Natural killer cell (primary cell): ENCODE measurements around the gene TMEM269. TPM values are rescaled to one million over a fixed set of nuclear protein-coding genes. Genes with fewer than 3 reads are reported as not detected.

Experiments
- ATAC-seq, 3 donors: fragments of 150-1000 bp in 2 of 3; fragments of 200-7000 bp in 1 of 3; cut with Tn5 transposase; 1 replicate in 1 of 3; 2 replicates in 2 of 3; pipeline ENCODE4 v1.10.0; 2021; ENCODE audit warnings: mild to moderate bottlenecking in 2 of 3, moderate library complexity in 2 of 3
- DNase-seq, 2 donors: peaks; one replicate each; pipeline versions ENCODE4 v3.0.0 to v3.0.0-alpha.2; 2013 to 2021; ENCODE audit warnings: mixed read lengths in 1 of 2
- H3K27ac ChIP-seq: one replicate; pipeline ENCODE4 v1.5.1; 2013; ENCODE audit warnings: mild to moderate bottlenecking, low read length
- H3K27me3 ChIP-seq: one replicate; pipeline ENCODE4 v1.6.1; 2013; ENCODE audit warnings: low read length; ENCODE audit not compliant: control insufficient read depth, insufficient read depth
- H3K36me3 ChIP-seq: one replicate; pipeline ENCODE4 v1.6.1; 2013; ENCODE audit warnings: low read length; ENCODE audit not compliant: control insufficient read depth, insufficient read depth
- H3K4me1 ChIP-seq: one replicate; pipeline ENCODE4 v1.6.1; 2013; ENCODE audit warnings: low read length; ENCODE audit not compliant: control insufficient read depth, insufficient read depth
- H3K4me3 ChIP-seq: one replicate; pipeline ENCODE4 v1.5.1; 2013; ENCODE audit warnings: low read length
- H3K9me3 ChIP-seq: one replicate; pipeline ENCODE4 v1.6.1; 2013; ENCODE audit warnings: low read length; ENCODE audit not compliant: control insufficient read depth, insufficient read depth
- H3K27ac Mint-ChIP-seq, 2 donors: one replicate each; pipeline ENCODE4 v1.8.0; 2022; ENCODE audit warnings: mild to moderate bottlenecking in 2 of 2, mixed read lengths in 2 of 2, moderate library complexity in 1 of 2
- H3K27me3 Mint-ChIP-seq, 2 donors: one replicate each; pipeline ENCODE4 v1.8.0; 2022; ENCODE audit warnings: low read depth in 2 of 2, mixed read lengths in 2 of 2
- H3K36me3 Mint-ChIP-seq: one replicate; pipeline ENCODE4 v1.8.0; 2022; ENCODE audit warnings: mixed read lengths
- H3K4me1 Mint-ChIP-seq, 2 donors: one replicate each; pipeline ENCODE4 v1.8.0; 2022; ENCODE audit warnings: mixed read lengths in 2 of 2
- H3K4me3 Mint-ChIP-seq: one replicate; pipeline ENCODE4 v1.8.0; 2022; ENCODE audit warnings: mild to moderate bottlenecking, moderate library complexity, mixed read lengths
- H3K9me3 Mint-ChIP-seq, 2 donors: one replicate each; pipeline ENCODE4 v1.8.0; 2022; ENCODE audit warnings: mixed read lengths in 2 of 2
- WGBS: methylation state at CpG from one replicate; pipeline ENCODE4 v1.1.7; 2013; ENCODE audit warnings: missing lambda C conversion rate; ENCODE audit not compliant: insufficient coverage; 5-methylcytosine and 5-hydroxymethylcytosine counted together
- intact Hi-C: fragments of 100-400 bp; cut with micrococcal nuclease; formaldehyde crosslinking; loops from one replicate; pipeline ENCODE4 v1.14.2; 2022
- total RNA-seq, 4 donors: library from RNA; stranded (reverse); fragments of 120-200 nt in 1 of 4; gene quantifications; one replicate each; pipeline versions ENCODE4 v1.2.3 to v1.2.4, GENCODE V29; 2013 to 2022
- TF ChIP-seq, protein P1 (sequence below): fragments of 200-600 bp; IDR thresholded peaks from one replicate; pipeline ENCODE4 v1.8.0; 2022; ENCODE audit warnings: antibody characterized with exemption

Gene TMEM269
- total RNA-seq, 3 donors from 2014 or later (not counting 1 experiment from before 2014, with no cell fraction given): 0.18 to 1.4 (median 0.33) TPM

- Histone ChIP-seq H3K36me3 (peaks cover 20% of the 10 kb centered on the region), H3K9me3 (no peaks in the 10 kb centered on the region), H3K4me3 (no peak overlapping the region), H3K4me1 (peaks cover 15% of the 10 kb centered on the region), H3K27ac (no peak overlapping the region), H3K27me3 (no peaks in the 10 kb centered on the region)
- TF ChIP-seq, protein P1, sequence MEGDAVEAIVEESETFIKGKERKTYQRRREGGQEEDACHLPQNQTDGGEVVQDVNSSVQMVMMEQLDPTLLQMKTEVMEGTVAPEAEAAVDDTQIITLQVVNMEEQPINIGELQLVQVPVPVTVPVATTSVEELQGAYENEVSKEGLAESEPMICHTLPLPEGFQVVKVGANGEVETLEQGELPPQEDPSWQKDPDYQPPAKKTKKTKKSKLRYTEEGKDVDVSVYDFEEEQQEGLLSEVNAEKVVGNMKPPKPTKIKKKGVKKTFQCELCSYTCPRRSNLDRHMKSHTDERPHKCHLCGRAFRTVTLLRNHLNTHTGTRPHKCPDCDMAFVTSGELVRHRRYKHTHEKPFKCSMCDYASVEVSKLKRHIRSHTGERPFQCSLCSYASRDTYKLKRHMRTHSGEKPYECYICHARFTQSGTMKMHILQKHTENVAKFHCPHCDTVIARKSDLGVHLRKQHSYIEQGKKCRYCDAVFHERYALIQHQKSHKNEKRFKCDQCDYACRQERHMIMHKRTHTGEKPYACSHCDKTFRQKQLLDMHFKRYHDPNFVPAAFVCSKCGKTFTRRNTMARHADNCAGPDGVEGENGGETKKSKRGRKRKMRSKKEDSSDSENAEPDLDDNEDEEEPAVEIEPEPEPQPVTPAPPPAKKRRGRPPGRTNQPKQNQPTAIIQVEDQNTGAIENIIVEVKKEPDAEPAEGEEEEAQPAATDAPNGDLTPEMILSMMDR: no peak
- 61% methylated on average over 5 of the region's 5 CpGs for WGBS
- intact Hi-C loops: no loop called here
- Mint-ChIP-seq H3K4me1 (peaks cover under 1 to 5% of the 10 kb centered on the region in 2 donors), H3K4me3 (no peak overlapping the region), H3K27me3 (no peaks in the 10 kb centered on the region), H3K27ac (no peak overlapping the region), H3K36me3 (peaks cover 1% of the 10 kb centered on the region), H3K9me3 (no peaks in the 10 kb centered on the region)
- ATAC-seq (no peak), DNase-seq (no peak)
Measured at GRCh38 chr1:42762269-42762668, 22.5 kb upstream of the TMEM269 start.

GRCh38 chr1:42765269-42765668, 19.5 kb upstream of the TMEM269 start:
- Mint-ChIP-seq H3K4me1 (peaks cover 9 to 21% of the 10 kb centered on the region in 2 donors), H3K9me3 (no peaks in the 10 kb centered on the region), H3K36me3 (no peaks in the 10 kb centered on the region), H3K27ac (no peak overlapping the region), H3K4me3 (no peak overlapping the region), H3K27me3 (no peaks in the 10 kb centered on the region)
- ATAC-seq (no peak), DNase-seq (no peak)
- Histone ChIP-seq H3K27me3 (no peaks in the 10 kb centered on the region), H3K9me3 (no peaks in the 10 kb centered on the region), H3K36me3 (no peaks in the 10 kb centered on the region), H3K27ac (no peak overlapping the region), H3K4me3 (no peak overlapping the region), H3K4me1 (peaks cover 18% of the 10 kb centered on the region)
- 73% methylated on average over 6 of the region's 7 CpGs for WGBS
- TF ChIP-seq, protein P1: no peak
- intact Hi-C loops: loop anchor here (5.0 kb wide), 1 partner anchor 83 kb away; the partner anchor contains the start of gene YBX1

DNA sequence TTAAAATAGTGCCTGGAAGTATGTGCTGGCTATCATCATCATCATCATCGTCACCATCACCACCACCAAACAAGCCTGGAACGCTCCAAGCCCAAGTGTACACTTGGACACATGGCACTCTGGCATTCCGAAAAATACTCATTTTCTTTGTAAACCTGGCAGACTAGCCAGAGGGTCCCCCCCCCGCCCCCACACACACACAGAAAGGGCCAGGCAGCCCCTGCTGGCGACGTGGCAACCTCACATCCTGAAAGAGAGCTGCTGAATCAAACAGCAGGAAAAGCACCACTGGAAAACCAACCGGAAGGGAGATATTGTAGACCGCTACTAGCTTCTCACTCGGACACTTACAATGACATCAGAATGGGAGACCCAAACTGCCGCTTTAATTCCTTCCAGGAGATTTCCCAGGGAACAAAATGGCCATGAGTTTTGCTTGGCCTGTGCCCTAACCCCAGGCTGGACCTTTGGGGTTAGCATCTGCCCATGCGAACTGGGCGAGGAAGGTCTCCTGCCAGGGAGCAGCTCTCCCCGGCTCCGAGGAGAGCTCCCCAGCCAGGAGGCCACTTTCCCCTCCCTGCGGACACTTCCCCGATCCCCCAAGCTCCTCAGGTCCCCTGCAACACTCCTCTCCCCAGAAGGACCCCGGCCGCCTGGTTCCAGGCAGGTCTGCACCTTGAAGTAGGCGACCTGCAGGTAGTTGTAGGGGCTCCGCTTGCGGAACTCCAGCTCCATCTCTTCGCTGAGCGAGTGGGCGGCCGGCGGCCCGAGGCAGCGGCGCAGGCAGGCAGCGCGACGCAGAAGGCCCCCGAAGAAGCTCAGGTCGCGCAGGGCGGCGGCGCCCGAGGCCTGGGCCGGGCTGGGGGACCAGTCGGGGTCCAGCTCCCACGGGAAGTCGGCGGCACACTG, 18.7 kb upstream of the TMEM269 start:
- Mint-ChIP-seq H3K27ac (no peak overlapping the region), H3K36me3 (no peaks in the 10 kb centered on the region), H3K9me3 (no peaks in the 10 kb centered on the region), H3K27me3 (no peaks in the 10 kb centered on the region), H3K4me3 (no peak overlapping the region), H3K4me1 (peaks cover 9 to 27% of the 10 kb centered on the region in 2 donors)
- intact Hi-C loops: loop anchor here (2.0 to 5.0 kb wide), 3 partner anchors 84 to 407 kb away; partner anchors contain the start of genes CFAP57, EBNA1BP2, PPCS and YBX1
- Histone ChIP-seq H3K4me3 (peak overlapping the region; percentile 78), H3K36me3 (no peaks in the 10 kb centered on the region), H3K27me3 (no peaks in the 10 kb centered on the region), H3K9me3 (no peaks in the 10 kb centered on the region), H3K27ac (peak overlapping the region; percentile 51), H3K4me1 (peaks cover 18% of the 10 kb centered on the region)
- DNase-seq: peak in 1 of 2 donors; percentile 67
- WGBS: under 1% methylated on average over 43 of the region's 44 CpGs
- TF ChIP-seq, protein P1: peak; percentile 23
- peak; percentile 2 to 4 (median 3) for ATAC-seq
